GM18526 (cell line): Measurements from ENCODE around the gene SLC35E2B.

ENCODE experiments used
- POLR2A ChIP-seq: IDR thresholded peaks from 3 replicates; pipeline ENCODE4 v1.6.1; 2011; ENCODE audit not compliant: insufficient read length; ENCODE audit errors: extremely low read depth

Gene SLC35E2B

GRCh38 chr1:1630191-1630964, 62.2 kb downstream of the SLC35E2B start:
- TF ChIP-seq POLR2A: no peak

DNA sequence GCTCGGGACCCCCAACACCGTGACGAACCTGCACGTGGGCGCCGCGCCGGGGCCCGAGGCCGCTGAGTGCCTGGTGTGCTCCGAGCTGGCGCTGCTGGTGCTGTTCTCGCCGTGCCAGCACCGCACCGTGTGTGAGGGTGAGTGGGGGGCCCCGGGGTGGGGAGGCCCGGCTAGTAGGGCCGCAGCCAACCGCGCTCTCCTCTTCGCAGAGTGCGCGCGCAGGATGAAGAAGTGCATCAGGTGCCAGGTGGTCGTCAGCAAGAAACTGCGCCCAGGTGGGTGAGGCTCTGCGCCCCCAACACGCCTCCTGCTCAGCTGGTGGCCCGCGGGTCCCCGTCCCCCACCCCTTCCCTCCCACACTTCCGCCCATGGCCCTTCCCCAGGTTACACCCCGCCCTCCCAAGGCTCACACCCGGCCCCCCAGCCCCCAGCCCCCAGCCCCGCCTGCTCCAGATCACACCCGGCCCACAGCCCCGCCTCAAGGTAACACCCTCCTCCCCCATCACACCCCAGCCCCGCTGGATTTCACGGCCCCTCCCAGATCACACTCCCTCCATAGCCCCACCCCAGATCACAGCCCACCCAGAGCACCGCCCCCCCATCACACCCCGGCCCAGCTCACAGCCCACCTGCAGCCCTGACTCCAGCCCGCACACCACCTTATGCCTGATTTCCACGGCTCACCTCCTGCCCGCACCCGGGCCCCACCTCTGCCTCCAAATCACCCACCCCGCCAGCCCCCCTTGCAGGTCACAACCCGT, 63.0 kb downstream of the SLC35E2B start:
- TF ChIP-seq POLR2A: no peak

DNA sequence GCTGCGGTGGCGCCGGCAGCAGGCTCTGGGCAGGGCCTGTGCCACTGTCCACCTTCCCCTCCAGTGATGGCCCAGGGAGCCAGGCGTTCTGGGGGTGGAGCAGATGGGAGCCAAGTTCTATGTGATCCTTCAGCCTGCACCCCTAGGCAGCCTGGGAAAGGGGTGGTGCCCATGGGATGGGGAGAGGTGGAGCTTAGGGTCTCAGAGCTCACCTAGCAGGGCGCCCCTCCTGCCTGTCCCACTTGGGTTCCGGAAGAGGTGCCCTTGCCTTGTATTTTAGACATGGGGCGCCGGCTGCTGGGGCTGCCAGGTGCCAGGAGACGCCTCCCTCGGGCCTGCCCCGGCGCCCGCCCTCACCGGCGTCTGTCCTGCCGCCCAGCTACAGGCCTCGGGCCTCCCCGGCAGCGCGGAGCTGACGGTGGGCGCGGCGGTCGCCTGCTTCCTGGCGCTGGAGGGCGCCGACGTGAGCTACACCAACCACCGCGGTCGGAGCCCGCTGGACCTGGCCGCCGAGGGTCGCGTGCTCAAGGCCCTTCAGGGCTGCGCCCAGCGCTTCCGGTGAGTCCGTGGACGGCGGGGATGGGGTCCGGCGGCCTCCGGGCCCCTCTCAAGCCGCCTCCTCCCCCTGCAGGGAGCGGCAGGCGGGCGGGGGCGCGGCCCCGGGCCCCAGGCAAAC, 63.7 kb downstream of the SLC35E2B start:
- no peak for TF ChIP-seq POLR2A

GRCh38 chr1:1627829-1628753, 64.5 kb downstream of the SLC35E2B start:
- TF ChIP-seq POLR2A: no peak

GRCh38 chr1:1627261-1627828, 65.2 kb downstream of the SLC35E2B start:
- no peak for TF ChIP-seq POLR2A

DNA sequence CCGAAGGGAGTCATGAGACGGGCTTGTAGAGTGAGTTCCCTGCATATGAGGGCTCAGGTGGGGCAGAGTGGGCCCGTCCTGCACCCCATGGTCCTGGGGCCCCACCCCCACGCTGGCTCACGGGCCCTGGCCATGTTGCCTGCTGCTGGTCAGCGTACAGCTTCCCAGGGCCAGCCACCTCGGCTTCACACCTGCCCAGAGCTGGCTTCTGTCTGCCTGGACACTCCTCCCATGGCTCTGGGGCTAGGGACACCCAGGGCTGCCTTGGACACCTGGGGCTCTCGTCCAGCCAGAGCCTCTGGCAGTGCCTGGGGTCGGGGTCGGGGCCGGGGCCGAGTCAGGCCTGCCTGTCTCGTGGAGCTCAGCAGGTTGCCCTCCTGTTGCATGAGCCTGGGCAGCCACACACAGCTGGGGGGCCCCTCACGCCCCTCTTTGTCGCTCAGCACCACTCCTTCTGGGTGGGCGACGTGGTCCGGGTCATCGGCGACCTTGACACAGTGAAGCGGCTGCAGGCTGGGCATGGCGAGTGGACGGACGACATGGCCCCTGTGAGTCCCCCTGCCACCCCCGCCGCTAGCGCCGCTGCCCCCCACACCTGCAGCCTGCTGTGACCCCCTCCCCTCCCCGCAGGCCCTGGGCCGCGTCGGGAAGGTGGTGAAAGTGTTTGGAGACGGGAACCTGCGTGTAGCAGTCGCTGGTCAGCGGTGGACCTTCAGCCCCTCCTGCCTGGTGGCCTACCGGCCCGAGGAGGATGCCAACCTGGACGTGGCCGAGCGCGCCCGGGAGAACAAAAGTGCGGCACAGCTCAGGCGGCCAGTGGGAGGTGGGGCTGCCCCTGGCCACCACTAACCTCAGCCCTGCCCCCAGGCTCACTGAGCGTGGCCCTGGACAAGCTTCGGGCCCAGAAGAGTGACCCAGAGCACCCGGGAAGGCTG, 66.1 kb downstream of the SLC35E2B start:
- no peak for TF ChIP-seq POLR2A

DNA sequence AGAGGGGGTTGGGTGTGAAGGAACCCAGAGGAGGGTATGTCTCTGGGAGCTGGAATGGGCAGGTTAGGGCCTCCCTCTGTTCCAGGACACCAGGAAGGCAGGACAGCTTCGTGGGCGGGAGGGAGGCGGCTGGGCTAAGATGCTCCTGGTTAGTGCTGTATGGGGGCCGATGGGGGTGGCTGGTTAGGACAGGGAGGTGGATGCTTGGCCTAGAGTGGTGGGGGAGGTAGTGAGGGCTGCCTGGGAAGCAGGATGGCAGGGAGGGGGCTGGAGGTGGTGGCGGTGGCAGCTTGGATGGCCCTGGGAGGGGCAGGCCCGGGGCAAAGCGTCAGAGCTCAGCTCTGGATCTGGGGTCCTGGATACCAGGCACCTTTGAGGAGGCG, 66.8 kb downstream of the SLC35E2B start:
- no peak for TF ChIP-seq POLR2A

GRCh38 chr1:1625404-1625775, 67.2 kb downstream of the SLC35E2B start:
- no peak for TF ChIP-seq POLR2A

DNA sequence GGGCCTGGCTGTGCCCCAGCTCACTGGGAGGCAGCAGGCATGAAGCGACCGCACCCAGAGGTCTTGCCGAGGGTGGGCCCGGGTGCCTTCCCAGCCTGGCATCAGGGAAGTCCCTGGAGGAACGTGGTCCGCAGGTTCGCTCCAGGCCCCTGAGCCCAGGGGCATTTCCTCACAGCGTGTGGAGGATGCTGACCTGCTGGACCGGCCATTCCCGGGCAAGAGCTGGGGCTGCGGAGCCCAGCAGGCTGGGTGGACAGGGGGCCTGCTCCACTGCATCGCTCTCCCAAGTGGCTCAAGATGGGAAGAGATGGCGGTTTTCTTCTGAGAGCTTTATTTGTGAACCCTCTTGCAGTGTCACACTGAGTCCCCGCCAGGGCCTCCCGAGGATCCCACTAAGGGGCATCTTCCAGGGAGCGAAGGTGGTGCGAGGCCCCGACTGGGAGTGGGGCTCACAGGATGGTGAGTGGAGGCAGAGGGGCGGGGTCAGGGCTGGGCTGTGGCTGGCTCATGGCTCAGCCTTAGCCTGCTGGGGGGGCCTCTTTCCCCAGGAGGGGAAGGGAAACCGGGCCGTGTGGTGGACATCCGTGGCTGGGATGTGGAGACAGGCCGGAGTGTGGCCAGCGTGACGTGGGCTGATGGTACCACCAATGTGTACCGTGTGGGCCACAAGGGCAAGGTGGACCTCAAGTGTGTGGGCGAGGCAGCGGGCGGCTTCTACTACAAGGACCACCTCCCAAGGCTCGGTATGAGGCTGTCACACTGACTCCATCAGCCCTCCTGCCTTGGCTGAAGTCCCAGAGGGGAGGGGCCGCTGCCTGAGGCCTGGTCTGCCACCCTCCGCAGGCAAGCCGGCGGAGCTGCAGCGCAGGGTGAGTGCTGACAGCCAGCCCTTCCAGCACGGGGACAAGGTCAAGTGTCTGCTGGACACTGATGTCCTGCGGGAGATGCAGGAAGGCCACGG, 67.9 kb downstream of the SLC35E2B start:
- TF ChIP-seq POLR2A: no peak

DNA sequence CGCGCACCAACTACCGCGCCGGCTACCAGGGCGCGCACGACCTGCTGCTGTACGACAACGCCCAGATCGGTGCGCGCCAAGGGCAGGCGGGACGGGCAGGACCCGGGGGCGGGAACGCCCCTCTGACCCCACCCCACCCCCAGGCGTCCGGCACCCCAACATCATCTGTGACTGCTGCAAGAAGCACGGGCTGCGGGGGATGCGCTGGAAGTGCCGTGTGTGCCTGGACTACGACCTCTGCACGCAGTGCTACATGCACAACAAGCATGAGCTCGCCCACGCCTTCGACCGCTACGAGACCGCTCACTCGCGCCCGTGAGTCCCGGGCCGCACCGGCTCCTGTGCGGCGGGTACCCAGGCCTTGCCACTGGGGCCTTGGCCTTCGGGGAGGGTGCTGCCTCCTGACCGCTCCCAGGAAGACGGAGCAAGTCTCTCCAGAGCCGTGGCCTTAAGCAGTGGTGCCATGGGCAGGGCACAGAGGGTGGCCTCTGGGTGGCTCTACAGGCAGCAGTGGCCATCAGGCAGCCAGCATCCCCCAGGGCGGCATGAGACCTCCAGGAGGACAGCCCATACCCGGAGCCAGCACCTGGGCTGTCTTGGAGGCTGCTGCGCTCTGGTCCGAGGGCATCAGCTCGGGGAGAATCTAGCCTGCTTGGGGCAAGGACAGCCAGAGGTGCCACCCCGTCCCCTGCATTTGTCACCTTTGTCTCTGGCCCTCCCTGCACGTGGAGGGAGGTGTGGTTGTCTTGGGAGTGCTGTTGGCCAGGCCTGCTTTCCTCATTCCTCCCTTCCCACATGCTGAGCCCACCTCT, 68.8 kb downstream of the SLC35E2B start:
- no peak for TF ChIP-seq POLR2A

GRCh38 chr1:1623181-1623630, 69.4 kb downstream of the SLC35E2B start:
- no peak for TF ChIP-seq POLR2A

DNA sequence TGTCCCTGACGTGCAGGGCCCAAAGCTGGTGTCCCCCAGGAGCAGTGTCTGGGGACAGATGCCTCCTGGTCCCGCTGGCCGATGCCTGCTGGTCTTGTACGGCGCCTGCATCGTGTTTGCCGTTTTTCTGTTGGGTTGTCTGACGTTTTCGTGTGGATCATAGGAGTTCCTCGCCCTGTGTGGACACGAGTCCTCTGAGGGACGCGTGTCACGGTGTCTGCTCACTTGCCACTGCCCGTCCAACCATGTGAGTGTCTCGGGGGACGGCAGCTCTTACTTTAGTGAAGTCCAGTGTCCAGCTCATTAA, 69.9 kb downstream of the SLC35E2B start:
- TF ChIP-seq POLR2A: no peak
